ENCODE measurements around the gene TNFRSF14.
A peak's percentile ranks its signal among the peaks of the same experiment; 100 is the strongest.
"Not testable (repeated sequence)": the region's sequence is repeated elsewhere in the genome, so short reads cannot be mapped to it uniquely, and the experiment has no call there.

TNFRSF14 gene

DNA sequence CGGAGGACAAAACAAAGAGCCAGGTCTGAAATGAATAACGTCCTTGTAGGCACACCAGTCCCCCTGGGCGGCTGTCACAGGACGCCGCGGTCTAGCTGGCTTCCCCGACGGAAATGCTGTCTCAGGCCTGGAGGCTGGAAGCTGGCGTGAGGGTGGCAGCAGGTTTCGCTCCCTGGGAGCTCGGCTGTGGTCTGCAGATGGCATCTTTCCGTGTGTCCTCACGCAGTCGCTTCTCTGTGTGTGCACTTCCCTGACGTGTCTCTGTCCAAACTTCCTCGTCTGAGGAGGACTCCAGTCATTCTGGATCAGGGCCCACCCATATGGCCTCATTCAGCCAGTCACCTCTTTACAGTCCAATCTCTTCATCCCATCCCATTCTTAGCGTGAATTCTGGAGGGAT, 14.2 kb downstream of the TNFRSF14 start:
- no peak for DNase-seq

DNA sequence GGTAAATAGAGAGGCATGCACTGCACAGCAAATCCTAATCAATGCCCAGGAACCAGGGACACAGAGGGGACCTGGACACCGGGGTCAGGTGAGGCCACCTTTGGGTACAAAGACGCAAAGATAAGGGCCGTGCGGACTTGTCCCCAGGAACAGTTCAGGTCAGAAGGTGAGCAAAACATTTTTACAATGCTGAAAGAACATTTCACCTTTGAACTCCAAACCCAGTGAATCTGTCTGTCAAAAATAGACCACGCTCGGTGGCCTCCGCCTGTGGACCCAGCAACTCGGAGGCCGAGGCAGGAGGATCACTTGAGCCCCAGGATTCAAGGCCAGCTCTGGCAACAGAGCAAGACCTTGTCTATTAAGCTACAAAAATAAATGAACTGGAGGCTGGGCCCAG, 15.2 kb downstream of the TNFRSF14 start:
- DNase-seq = no peak

DNA sequence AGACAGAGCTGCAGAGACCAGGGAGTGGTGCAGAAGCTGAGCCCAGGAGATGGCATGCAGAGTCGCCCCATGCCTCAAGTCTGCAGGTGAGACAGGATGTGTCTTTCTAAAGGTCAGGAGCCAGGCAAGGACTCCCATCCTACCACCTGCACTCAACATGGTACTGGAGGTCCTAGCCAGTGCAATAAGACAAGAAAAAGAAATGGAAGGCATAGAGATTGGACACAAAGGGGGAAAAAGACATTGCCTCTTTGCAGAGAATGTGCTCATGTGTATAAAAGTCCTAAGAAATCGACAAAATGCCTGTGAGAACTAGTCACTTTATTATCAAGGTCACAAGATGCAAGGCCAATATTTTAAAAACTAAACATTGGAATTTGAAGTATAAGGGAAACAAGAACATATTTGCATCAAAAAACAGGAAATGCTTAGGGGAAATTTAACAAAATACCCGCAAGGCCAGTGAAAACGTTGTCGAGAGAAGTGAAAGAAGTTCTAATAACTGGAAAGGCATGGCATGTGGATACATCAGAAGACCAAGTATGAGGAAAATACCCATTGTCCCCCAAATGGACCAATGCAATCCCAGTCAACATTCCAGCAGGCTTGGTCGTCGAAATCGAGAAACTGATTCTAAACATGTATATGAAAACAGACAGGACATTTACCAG, 17.2 kb downstream of the TNFRSF14 start:
- no peak for DNase-seq

DNA sequence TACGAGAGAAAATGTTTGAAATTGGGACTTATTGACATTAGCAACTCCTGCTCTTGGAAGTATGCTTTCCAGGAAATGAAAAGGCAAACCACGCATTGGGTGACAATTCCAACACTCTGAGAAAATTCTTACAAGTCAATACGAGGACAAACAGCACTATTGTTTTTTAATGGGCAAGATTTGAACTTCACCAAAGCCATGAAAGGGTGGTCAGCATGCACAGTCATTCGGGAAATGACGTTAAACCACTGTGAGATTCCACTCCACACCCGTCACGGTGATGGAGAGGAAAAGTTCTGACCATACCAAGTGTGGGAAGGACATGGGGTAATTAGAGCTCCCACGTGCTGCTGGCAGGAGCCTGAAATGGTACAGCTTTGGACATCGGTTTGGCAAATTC, 18.2 kb downstream of the TNFRSF14 start:
- DNase-seq = no peak

DNA sequence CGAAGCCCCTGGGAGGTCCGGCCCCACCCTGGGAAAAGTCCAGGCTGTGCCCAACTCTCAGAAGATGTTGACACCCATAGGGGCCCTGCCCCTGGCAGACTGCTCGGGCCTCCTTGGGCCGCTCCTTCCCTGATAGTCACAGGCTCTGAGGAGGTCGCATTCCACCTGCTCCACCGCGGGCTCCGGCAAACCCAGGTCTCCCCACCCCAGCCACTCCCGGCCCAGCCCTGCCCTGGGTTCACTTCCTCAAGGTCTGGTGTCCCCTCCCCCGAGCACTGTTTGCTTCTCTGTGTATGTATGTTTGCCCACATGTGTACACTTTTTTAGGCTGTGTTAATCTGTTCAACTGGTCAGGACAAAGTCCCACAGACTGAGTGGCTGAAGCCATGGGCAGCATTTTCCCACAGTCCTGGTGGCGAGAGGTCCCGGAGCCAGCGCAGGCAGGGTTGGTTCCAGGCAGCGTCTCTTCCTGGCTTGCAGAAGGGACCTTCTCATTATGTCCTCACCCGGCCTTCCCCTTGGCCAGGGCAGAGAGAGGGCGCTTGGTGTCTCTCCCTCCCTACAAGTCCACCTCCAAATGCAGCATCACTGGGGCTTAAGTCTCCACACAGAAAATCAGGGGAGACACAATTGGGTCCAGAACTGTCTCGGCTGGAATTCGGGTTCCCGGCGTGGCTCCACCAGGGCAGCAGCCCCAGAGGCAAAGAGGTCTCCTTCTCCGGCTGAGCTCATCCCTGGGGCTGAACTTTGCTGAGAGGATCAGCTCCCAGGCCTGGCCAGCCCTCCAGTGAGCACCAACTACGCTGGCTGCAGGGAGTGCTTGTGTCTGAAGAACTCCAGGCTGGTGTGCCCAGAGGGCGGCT, 19.9 kb downstream of the TNFRSF14 start:
- no peak for DNase-seq

DNA sequence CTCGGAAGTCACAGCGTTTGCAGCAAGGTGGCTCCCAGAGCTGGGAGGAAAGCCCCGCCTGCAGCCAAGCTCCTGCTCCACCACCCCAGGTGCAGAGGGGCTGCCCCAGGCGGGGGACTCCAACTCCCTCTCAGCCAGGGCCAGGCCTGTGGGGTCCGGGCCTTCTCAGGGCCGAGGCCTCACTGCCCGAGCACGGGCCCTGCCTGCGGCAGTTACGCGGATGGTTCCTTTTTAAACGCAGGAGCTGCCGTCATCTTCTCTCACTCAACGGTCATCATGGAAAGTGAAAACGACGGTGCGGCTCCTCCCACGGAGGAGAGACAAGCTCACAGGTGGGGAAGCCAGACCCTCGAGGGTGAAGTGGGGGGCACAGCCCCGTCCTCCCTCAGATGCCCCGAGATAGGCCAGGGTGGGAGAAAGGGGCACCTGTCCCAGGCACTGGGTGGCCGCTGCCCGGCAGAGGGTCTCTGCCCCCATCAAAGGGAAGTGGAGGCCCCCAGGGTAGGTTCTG, 21.4 kb downstream of the TNFRSF14 start:
- DNase-seq = not testable (repeated sequence)

DNA sequence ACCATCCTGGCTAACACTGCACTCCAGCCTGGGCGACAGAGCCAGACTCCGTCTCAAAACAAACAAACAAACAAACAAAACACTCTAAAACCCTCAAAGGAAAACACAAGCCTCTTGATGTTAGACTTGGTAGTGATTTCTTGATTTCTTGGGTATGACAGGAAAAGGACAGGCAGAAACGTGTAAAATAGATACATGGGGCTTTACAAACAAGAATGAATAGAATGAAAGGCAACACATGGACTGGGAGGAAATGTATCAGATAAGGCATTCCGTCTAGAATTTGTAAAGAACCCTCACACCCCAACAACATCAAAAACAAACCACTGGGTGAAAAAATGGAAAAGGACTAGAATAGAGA, 22.6 kb downstream of the TNFRSF14 start:
- no peak for DNase-seq

DNA sequence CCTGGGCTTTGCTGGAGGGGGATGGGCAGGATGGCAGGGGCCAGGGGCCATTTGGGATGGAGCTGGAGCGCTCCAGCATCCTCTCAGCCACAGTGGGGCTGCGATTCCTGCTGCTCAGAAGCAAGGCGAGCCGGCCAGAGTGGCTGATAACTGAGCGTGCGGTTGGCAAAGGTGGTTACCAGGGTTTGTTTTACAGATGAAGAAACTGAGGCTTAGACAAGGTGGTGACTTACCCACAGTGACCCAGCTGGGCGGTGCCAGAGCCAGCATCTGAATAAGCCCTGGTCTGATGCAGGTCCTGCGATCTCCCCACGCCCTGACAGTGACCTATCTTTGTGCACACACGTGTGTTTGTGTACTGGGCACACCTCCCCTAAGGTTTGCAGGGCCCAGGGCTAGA, 24.5 kb downstream of the TNFRSF14 start:
- no peak for DNase-seq

DNA sequence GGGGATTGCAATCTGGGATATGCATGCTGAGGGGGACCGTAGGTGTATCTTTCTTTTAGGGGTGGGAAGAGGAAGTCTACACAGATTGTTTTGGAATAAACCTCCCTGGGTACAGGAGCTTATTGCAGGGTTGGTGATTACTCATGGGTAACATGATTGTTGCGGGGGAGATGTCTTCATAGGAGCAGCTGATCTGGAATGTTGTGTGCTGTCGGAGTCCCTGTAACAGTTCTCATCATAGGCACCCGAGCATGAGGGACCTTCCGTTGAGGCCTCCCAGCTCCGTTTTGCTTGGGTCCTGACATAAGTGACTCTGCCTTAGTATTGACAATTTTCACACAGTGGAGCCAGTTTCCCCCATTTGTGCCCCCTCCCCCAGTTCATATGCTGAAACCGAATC, 26.2 kb downstream of the TNFRSF14 start:
- DNase-seq = no peak

DNA sequence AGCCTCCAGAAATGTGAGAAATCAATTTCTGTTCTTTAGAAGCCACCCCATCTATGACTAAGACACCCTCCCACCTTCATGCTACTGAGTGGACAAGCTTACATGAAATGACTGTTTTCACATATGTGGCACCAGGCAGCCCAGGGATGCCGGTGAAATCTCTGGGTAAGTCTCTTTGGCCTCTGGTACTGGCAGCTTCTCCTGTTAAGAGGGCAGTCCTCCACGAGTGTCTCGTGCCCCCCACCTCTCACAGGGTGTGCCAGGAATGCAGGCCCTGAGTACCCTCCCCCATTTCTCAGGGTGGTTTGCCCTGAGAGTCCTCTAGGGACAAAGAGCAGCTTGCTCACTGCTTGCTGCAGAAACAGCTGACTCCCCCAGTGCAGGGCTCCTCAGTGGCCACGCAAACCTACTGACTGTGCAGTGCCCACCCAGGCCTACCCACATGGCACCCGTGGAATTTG, 27.2 kb downstream of the TNFRSF14 start:
- DNase-seq = no peak

DNA sequence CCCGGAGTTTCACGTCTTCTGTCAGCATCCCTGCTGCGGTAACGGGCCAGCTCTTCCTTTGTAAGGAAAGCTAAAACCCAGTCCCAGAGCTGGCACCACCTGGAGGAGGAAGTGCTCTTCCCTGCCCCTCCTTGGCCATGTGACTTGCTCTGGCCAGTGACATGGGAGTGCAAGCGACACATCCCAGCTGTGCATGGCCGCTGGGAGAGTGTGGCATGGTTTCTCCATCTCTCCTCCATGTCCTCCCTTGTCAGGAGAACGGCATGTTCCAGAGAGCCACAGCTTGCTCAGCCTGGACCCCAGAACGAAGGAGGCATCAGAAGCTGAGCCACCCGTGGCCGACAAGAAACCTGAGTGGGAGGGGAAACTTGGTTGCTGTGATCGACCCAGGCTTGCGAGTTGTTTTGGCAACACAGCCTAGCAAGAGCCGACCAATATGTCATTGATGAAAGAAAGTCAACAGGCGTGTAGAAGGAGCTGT, 27.7 kb downstream of the TNFRSF14 start:
- peak; percentile 78 for DNase-seq

DNA sequence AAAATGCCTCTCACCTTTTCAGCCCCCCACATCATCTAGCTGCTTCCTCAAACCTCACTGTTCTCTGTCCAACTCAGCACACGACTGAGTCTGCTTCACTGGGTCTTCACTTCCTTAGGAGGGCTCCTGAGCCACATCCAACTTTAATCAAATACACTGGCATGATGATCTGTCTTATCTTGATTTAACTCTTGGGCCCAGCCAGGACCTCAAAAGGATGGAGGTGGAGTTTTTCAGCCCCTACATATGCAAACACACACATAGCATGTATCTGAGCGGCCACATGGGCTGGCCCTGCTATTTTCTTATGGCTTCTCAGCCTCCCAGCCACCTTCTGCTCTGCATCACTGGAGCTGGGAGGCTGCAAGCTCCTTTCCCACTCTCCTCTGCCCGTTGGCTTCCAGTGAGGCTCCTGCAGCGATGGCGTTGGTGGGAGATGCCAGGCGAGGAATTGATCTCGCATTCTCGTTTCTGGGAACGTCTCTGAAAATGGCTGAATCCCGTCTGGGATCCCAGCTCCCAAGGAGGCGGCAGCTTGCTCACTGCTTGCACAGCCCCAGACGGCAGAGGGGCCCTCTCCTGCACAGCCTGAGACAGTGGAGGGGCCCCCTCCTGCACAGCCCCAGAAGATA, 28.6 kb downstream of the TNFRSF14 start:
- no peak for DNase-seq

DNA sequence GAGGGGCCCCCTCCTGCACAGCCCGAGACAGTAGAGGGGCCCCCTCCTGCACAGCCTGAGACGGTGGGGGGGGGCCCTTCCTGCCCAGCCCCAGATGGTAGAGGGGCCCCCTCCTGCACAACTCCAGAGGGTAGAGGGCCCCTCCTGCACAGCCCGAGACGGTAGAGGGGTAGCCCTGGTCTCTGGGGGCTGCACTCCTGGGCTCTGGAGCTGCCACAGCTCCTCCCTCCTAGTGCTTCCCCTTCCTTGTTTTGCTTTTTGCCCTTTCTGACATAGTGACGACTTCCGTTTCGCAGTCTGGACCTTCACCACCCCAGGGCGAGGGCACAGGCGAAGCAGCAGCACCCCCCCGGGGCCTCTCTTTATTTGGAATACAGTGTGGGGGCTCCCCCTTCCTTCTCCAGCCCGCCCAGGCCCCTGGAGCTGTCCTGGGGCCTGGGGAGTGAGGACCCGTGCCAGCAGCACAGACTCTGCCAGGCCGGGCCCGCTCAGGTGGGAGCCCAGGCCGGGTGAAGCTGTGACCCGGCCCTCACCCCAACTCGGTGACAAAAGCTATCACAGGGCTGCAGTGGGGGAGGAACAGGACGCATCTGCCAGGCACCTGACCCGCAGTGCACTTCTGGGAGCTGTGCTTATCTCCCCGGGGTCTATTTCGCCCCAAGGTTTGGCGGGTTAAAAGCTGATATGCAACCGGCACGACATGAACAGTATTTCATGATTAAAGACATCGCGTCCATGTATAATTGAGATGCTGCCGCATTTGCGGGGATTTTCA, 29.3 kb downstream of the TNFRSF14 start:
- DNase-seq = peak; percentile 63

DNA sequence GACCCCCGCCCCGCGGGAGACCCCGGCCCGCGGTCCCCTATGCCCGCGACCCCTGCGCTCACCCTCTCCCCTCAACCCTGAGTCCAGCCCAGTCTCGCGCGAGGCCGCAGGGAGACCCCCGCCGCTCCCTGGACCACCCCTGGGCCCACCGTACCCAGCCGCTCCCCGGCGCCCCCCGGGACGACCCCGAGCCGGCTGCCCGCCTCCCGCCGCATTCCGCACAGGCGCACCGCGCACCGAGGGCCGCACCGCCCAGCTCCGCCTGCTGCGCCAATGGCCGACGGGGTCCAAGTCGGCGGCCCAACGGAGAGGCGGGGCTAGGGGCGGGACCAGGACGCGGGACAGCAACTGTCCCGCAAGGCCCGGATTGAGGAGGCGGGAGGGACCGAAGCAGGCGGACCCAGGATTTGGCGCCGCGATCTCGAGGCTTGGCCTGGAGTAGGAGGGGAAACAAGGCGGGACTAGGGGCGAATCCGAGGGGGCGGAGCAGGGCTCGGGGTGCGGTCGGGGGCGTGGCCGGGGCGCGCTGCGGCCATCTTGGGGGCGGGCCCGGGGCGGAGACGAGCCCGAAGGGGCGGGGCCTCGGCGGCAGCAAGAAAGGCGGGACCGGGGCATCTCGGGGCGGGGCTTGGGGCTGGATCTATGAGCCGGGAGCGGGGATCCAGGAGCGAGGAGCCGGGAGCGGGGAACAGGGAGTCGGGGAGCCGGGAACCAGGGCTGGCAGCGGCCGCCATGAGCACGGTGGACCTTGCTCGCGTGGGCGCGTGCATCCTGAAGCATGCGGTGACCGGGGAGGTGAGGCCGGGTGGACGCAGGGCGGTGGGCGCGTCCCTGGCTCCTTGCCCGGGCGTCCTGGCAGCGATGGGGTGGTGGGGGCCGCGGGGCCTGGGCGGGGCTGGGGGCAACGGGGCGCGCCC, 30.2 kb downstream of the TNFRSF14 start, which contains the start of gene PRXL2B:
Gene PRXL2B, plus strand, starts transcription at position 624 of the 917 bp plus-strand sequence. Its CDS starts 109 bp downstream, at position 733.
- DNase-seq = peak; percentile 95

DNA sequence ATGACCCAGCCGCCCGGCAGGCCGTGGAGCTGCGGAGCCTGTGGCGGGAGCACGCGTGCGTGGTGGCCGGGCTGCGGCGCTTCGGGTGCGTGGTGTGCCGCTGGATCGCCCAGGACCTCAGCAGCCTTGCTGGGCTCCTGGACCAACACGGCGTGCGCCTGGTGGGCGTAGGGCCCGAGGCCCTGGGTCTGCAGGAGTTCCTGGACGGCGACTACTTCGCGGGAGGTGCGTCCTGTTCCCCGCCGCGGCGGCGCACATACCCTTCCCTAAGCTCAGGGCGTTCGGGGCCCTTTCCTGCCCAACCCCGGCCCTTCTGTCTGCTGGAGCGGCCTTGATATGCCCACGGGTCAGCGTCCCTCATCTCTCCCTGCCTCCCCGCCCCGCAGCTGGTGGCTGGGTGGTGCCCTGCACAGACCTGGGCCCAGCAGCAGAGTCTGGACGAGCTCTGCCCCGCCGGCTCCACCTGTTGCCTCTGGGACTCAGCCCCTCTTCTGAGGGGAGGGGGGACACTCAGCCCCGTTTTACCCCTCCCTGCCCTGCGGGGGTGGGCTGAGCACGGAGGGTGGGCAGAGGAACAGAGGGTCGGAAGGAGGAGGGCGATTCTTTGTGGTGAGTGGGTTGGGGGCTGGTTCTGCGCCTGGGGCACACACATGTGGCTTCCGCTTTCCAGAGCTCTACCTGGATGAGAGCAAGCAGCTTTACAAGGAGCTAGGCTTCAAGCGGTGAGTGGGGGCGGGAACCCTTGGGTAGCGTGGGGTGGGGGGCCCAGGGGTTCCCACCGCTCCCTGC, 31.1 kb downstream of the TNFRSF14 start:
- DNase-seq = no peak

DNA sequence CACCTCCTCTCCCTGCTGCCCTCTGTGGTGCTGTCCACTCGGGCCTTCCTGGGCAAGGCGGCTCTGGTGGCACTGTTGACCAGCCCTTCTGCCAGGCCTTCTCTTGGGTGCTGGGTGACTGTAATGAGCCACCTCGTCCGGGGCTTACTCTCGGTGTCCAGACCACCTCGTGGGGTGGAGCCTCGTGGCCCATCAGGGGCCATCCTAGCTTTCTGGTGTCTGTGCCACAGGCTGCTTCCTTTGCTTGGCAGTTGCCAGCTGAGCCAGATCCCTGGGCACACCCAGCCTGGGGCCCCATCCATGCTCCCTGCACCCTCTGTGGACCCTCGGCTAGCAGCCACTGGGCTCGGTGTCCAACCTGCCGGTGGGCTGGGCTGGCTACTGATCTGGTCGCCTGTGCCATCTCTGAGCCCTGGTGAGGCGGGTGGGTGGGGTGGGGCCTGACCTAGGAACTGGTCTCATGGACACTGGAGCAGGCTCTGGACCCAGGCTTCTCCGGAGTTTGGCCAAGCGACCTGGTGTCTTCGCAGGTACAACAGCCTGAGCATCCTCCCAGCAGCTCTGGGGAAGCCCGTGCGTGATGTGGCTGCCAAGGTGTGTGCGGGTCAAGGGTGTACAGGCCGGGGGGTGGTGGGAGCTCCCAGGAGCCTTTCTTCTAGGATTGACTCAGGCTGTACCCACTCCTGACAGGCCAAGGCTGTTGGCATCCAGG, 31.8 kb downstream of the TNFRSF14 start:
- no peak for DNase-seq

DNA sequence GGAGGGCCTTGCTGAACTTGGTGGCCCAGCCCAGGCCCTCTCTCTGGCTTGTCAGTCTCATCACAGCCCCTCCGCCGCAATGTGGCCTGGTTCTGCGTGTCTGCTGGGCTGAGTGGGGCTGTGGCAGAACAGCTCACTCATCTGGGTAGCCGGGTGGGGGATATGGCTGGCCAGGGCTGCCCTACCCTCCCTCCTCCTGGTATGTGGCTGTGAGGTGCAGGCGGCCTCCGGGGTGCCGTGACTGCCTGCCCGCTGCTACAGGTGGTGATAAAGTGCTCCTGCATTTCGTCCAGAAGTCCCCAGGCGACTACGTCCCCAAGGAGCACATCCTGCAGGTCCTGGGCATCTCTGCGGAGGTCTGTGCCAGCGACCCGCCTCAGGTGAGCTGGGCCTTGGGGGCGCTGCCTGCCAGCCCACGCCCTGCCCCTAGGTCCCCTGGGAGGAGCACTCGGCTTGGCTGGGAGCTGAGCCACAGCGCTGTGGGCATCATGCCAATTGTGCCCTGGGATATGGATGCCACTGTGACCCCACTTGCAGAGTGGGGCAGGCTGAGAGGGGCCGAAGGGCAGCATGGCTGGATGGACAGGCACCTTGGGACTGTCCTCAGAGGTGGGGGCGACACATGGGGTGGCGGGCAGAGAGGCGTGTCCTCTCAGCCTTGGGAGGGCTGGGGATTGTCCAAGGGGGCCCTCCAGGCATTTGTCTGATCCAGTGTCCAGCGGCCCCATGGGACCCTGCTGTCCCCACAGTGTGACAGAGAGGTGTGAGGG, 32.7 kb downstream of the TNFRSF14 start:
- no peak for DNase-seq

DNA sequence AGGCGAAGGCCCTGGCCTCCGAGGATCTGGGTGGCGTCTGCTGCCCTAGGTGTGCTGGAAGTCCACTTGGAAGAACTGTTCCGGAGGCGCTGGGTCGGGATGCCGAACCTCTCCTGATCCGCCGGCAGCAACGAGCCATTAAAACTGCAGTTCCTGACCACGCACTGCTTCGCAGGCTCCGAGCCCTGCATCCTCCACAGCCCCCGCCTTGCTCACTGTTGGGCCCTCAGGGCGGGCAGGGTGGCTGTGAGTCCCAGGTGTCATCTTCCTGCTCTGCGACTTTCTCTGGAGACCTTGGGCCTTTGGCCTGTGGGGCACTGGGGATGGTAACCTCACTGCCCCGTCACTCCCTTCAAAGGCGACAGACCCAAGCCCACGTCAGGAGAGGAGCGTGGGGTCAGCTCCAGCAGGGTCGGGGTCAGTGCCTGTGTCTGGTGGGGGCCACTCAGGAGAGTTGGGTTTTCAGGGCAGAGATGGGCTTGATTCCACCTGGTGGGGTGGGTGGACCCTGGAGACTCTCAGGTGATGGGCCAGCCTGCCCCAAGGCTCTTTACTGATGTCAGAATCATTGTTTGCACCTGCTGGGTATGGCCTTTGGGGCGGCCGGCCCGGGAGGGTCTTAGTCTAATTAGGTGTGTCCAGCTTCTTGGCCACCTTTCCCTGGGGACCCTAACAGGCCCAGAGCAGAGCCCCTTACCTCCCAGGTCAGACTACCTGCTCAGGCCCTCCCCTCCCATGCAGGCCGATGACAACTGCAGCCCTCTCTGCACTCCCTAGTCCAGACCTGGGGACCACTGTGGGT, 33.5 kb downstream of the TNFRSF14 start:
- no peak for DNase-seq
